OCI-LY3 (cell line): ENCODE measurements around the gene HIP1R.

Experiments used
- CTCF ChIP-seq: fragments of 200-600, 300-600 bp; sonication (generic); IDR thresholded peaks from 2 replicates; pipeline ENCODE4 v1.5.1; 2014; ENCODE audit warnings: antibody characterized with exemption, low read length, low read depth
- EZH2phosphoT487 ChIP-seq: fragments of 200-600 bp; shearing (Covaris generic); IDR thresholded peaks from 2 replicates; pipeline ENCODE4 v1.6.1; 2018; ENCODE audit warnings: antibody characterized with exemption, mixed run types, low read depth

GRCh38 chr12:122859303-122860039 lies 24.2 kb downstream of the HIP1R start:
- TF ChIP-seq CTCF (no peak), EZH2phosphoT487 (no peak)
